ENCODE results near the gene EPHB2. TPM values are rescaled to one million over a fixed set of nuclear protein-coding genes. Genes with fewer than 3 reads are reported as not detected.
A peak's percentile ranks its signal among the peaks of the same experiment; 100 is the strongest.

Gene EPHB2
- total RNA-seq, 2 donors from 2014 or later, result 34.0 to 50.7 TPM

DNA sequence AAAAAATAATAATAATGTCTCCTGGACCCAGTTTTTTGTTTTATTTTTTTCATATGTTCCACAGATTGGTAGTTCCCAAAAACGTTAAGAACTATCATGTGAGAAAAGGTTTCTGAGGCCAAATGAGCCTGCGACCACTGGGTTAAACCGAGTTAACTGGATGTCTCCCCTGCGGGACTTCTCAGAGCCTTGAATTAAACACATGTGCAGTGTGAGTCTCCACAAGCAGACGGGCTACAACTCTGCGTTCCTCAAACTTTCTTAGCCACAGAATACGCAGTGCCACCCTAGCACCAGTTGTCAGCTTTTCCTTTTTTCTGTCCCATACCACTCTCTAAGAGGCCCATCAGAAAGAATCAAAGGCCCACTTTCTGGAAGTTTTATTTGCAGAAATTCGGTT, 164.1 kb downstream of the EPHB2 start:
- Mint-ChIP-seq H3K27ac (no peak overlapping the region), H3K36me3 (ENCODE audit: low read depth) (peaks cover 14% of the 10 kb centered on the region), H3K4me3 (no peak overlapping the region), H3K4me1 (peaks cover 5% of the 10 kb centered on the region), H3K9me3 (no peaks in the 10 kb centered on the region), H3K27me3 (ENCODE audit: insufficient read depth) (no peaks in the 10 kb centered on the region)
- Histone ChIP-seq H3K27me3 (ENCODE audit: control insufficient read depth, insufficient read depth, low read length, poor library complexity, severe bottlenecking) (no peaks in the 10 kb centered on the region), H3K9me3 (ENCODE audit: control insufficient read depth, low read length) (no peaks in the 10 kb centered on the region), H3K36me3 (ENCODE audit: control insufficient read depth, insufficient read depth, low read length) (peaks cover 20% of the 10 kb centered on the region), H3K27ac (ENCODE audit: low read depth, low read length) (no peak overlapping the region), H3K4me3 (ENCODE audit: low read length) (no peak overlapping the region), H3K9ac (ENCODE audit: extremely low read depth, low read length, poor library complexity, severe bottlenecking) (no peak overlapping the region), H3K4me1 (ENCODE audit: control insufficient read depth, insufficient read depth, low read length) (no peaks in the 10 kb centered on the region)
- TF ChIP-seq, protein P1, sequence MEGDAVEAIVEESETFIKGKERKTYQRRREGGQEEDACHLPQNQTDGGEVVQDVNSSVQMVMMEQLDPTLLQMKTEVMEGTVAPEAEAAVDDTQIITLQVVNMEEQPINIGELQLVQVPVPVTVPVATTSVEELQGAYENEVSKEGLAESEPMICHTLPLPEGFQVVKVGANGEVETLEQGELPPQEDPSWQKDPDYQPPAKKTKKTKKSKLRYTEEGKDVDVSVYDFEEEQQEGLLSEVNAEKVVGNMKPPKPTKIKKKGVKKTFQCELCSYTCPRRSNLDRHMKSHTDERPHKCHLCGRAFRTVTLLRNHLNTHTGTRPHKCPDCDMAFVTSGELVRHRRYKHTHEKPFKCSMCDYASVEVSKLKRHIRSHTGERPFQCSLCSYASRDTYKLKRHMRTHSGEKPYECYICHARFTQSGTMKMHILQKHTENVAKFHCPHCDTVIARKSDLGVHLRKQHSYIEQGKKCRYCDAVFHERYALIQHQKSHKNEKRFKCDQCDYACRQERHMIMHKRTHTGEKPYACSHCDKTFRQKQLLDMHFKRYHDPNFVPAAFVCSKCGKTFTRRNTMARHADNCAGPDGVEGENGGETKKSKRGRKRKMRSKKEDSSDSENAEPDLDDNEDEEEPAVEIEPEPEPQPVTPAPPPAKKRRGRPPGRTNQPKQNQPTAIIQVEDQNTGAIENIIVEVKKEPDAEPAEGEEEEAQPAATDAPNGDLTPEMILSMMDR (conservative IDR thresholded peaks at IDR 0.05), result no peak
- WGBS, 2 experiments (ENCODE audit: insufficient coverage in 1 of 2, insufficient read length in 1 of 2), result 86 to 88% methylated on average over 8 of the region's 8 CpGs
- DNase-seq, result no peak

DNA sequence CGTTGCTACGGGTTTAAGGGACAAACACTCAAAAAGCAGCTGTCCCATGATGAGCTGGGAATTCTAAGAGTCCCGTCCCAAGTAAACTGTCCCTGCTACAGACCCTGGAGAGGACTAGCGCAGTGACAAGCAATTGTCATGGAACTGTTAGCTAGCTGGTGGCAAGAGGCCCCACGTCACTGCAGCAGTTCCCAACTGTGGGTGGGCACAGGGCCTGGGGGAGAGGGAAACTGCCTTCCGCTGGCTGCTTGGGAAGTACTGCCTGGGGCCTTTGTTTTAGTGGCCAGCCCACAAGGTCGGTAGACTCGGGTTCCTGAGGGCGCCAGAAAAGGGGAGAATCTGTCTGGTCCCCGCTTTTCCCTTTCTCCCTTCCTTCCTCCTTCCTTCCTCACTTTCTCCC, 164.6 kb downstream of the EPHB2 start:
- Mint-ChIP-seq H3K4me3 (no peak overlapping the region), H3K9me3 (no peaks in the 10 kb centered on the region), H3K27me3 (ENCODE audit: insufficient read depth) (no peaks in the 10 kb centered on the region), H3K27ac (peak overlapping the region; percentile 1), H3K36me3 (ENCODE audit: low read depth) (peaks cover 14% of the 10 kb centered on the region), H3K4me1 (peaks cover 5% of the 10 kb centered on the region)
- Histone ChIP-seq H3K9ac (ENCODE audit: extremely low read depth, low read length, poor library complexity, severe bottlenecking) (no peak overlapping the region), H3K27ac (ENCODE audit: low read depth, low read length) (peak overlapping the region; percentile 12), H3K4me1 (ENCODE audit: control insufficient read depth, insufficient read depth, low read length) (no peaks in the 10 kb centered on the region), H3K9me3 (ENCODE audit: control insufficient read depth, low read length) (no peaks in the 10 kb centered on the region), H3K36me3 (ENCODE audit: control insufficient read depth, insufficient read depth, low read length) (peaks cover 20% of the 10 kb centered on the region), H3K27me3 (ENCODE audit: control insufficient read depth, insufficient read depth, low read length, poor library complexity, severe bottlenecking) (no peaks in the 10 kb centered on the region), H3K4me3 (ENCODE audit: low read length) (no peak overlapping the region)
- WGBS, 2 experiments (ENCODE audit: insufficient coverage in 1 of 2, insufficient read length in 1 of 2), result 51 to 68% methylated on average over 6 to 10 of the region's 10 CpGs
- TF ChIP-seq, protein P1 (conservative IDR thresholded peaks at IDR 0.05), result no peak
- DNase-seq, result no peak

DNA sequence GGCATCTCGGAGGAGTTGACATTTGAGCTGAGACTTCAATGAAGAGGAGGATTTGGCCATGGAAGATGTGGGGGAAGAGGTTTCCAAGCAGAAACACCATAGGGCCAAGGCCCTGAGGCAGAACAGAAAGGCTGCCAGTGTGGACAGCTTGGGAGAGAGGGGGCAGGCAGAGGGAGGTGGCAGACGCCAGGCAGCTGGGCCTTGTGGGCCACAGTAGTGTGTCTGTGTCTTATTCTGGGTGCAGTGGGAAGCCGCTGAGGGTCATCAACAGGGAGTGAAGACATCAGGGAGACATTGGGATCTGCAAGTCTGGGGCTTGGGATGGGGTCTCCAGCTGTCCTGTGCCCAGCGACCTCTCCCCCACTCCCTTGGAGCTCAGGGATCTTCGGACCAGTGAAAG, 165.2 kb downstream of the EPHB2 start:
- TF ChIP-seq, protein P1 (conservative IDR thresholded peaks at IDR 0.05), result no peak
- Histone ChIP-seq H3K36me3 (ENCODE audit: control insufficient read depth, insufficient read depth, low read length) (peaks cover 20% of the 10 kb centered on the region), H3K4me1 (ENCODE audit: control insufficient read depth, insufficient read depth, low read length) (no peaks in the 10 kb centered on the region), H3K4me3 (ENCODE audit: low read length) (no peak overlapping the region), H3K27ac (ENCODE audit: low read depth, low read length) (peak overlapping the region; percentile 52), H3K27me3 (ENCODE audit: control insufficient read depth, insufficient read depth, low read length, poor library complexity, severe bottlenecking) (no peaks in the 10 kb centered on the region), H3K9ac (ENCODE audit: extremely low read depth, low read length, poor library complexity, severe bottlenecking) (no peak overlapping the region), H3K9me3 (ENCODE audit: control insufficient read depth, low read length) (no peaks in the 10 kb centered on the region)
- WGBS, 2 experiments (ENCODE audit: insufficient coverage in 1 of 2, insufficient read length in 1 of 2), result 83 to 90% methylated on average over 2 to 5 of the region's 5 CpGs
- Mint-ChIP-seq H3K4me1 (peaks cover 5% of the 10 kb centered on the region), H3K36me3 (ENCODE audit: low read depth) (peaks cover 14% of the 10 kb centered on the region), H3K9me3 (no peaks in the 10 kb centered on the region), H3K27me3 (ENCODE audit: insufficient read depth) (no peaks in the 10 kb centered on the region), H3K4me3 (no peak overlapping the region), H3K27ac (peak overlapping the region; percentile 1)
- no peak for DNase-seq
